K562 (cell line): ENCODE results near the gene ZNF548. TPM values are rescaled to one million over a fixed set of nuclear protein-coding genes. Genes with fewer than 3 reads are reported as not detected.

ENCODE experiments used
- ATAC-seq: fragments of 200-7000 bp; cut with Tn5 transposase; 3 replicates; pipeline ENCODE4 v1.9.1; 2020; ENCODE audit warnings: moderate library complexity
- BruUV-seq: library from RNA; stranded (reverse); fragments of 400-500 nt; replicated peaks from 2 replicates; lab custom pipeline; 2021; lab: Mats Ljungman, UMichigan
- CTCF ChIA-PET: fragments of 300-600 bp; formaldehyde crosslinking; extraction: SDS; loops from one replicate; lab custom pipeline; 2021; ENCODE audit warnings: low intra/inter-chr PET ratio; lab: Yijun Ruan, JAX
- POLR2A ChIA-PET: fragments of 300-600, 350-650 bp; sonication (Branson Sonifier 250); formaldehyde crosslinking; extraction: SDS; loops from one replicate; lab custom pipeline; 2021; ENCODE audit warnings: antibody characterized with exemption, inconsistent platforms; lab: Yijun Ruan, JAX
- DNase-seq, 4 experiments: peaks; one replicate each; pipeline versions ENCODE4 v3.0.0 to v3.0.0-alpha.2; 2011 to 2018; ENCODE audit warnings: low spot score in 3 of 4, mixed read lengths in 3 of 4; ENCODE audit errors: extremely low read depth in 1 of 4
- FAIRE-seq: peaks from 2 replicates; lab custom pipeline; 2011; peaks lifted over from hg19 to GRCh38; lab: Jason Lieb, UNC
- H2AFZ ChIP-seq: 2 replicates; pipeline ENCODE4 v1.6.0; 2011; ENCODE audit warnings: low read depth, low read length, control low read depth, inconsistent platforms
- H3K27ac ChIP-seq: fragments of 200-600 bp; 3 replicates; pipeline ENCODE4 v1.8.0; 2011; ENCODE audit warnings: low read depth, mild to moderate bottlenecking, control low read depth, inconsistent platforms, low read length, moderate library complexity, mixed read lengths; ENCODE audit errors: extremely low read depth
- H3K27me3 ChIP-seq, 2 experiments: fragments of 300-600 bp in 1 of 2; 2 replicates in 1 of 2; 3 replicates in 1 of 2; pipeline versions ENCODE4 v1.6.0 to v1.8.0; 2011; ENCODE audit warnings: inconsistent platforms in 2 of 2, low read length in 2 of 2, mild to moderate bottlenecking in 1 of 2, mixed read lengths in 1 of 2, moderate library complexity in 1 of 2; ENCODE audit not compliant: control insufficient read depth in 2 of 2, insufficient read depth in 2 of 2
- H3K36me3 ChIP-seq: fragments of 300-600 bp; 3 replicates; pipeline ENCODE4 v1.8.0; 2011; ENCODE audit warnings: mild to moderate bottlenecking, low read length, inconsistent platforms; ENCODE audit not compliant: control insufficient read depth, insufficient read depth
- H3K4me1 ChIP-seq, 2 experiments: fragments of 200-600 bp in 1 of 2; replicated peaks in 1 of 2; 2 replicates in 1 of 2; 3 replicates in 1 of 2; pipeline versions ENCODE4 v1.5.1 to v1.8.0; 2011; ENCODE audit warnings: inconsistent platforms in 2 of 2, low read length in 2 of 2, mild to moderate bottlenecking in 1 of 2, mixed read lengths in 1 of 2, moderate library complexity in 1 of 2; ENCODE audit not compliant: control insufficient read depth in 2 of 2, insufficient read depth in 2 of 2
- H3K4me2 ChIP-seq: 2 replicates; pipeline ENCODE4 v1.6.1; 2011; ENCODE audit warnings: low read length, control low read depth, inconsistent platforms, mixed read lengths; ENCODE audit not compliant: insufficient read depth
- H3K4me3 ChIP-seq: fragments of 200-600 bp; sonication (generic), shearing (Covaris generic); 2 replicates; pipeline ENCODE4 v1.5.1; 2016; ENCODE audit warnings: control low read depth, inconsistent platforms
- H3K79me2 ChIP-seq: fragments of 200-600 bp; 3 replicates; pipeline ENCODE4 v1.8.0; 2011; ENCODE audit warnings: low read length, inconsistent platforms; ENCODE audit not compliant: control insufficient read depth, insufficient read depth
- H3K9ac ChIP-seq, 2 experiments: 2 replicates each; pipeline versions ENCODE4 v1.6.0 to v1.6.1; 2011; ENCODE audit warnings: low read depth in 2 of 2, low read length in 2 of 2, control low read depth in 1 of 2, inconsistent platforms in 1 of 2, mild to moderate bottlenecking in 1 of 2, mixed read lengths in 1 of 2; ENCODE audit not compliant: insufficient read depth in 1 of 2
- H3K9me1 ChIP-seq: one replicate; pipeline ENCODE4 v1.6.0; 2011; ENCODE audit warnings: inconsistent platforms, mild to moderate bottlenecking, low read length, moderate library complexity; ENCODE audit not compliant: control insufficient read depth, insufficient read depth
- H3K9me3 ChIP-seq: replicated peaks from 2 replicates; pipeline ENCODE4 v1.5.1; 2011; ENCODE audit warnings: low read depth, low read length, inconsistent platforms; ENCODE audit not compliant: control insufficient read depth, insufficient read depth
- H4K20me1 ChIP-seq: replicated peaks from 2 replicates; pipeline ENCODE4 v1.6.1; 2011; ENCODE audit warnings: low read length, inconsistent platforms, mixed read lengths; ENCODE audit not compliant: control insufficient read depth, insufficient read depth
- CAMTA2 ChIP-seq: fragments of 250-450 bp; sonication (Bioruptor Pico); conservative IDR thresholded peaks from 2 replicates; pipeline ENCODE4 v1.5.1; 2022
- CBX2 ChIP-seq: fragments of 200-600 bp; sonication (generic); IDR thresholded peaks from one replicate; pipeline ENCODE4 v1.6.1; 2012; ENCODE audit warnings: mild to moderate bottlenecking, low read length, inconsistent platforms; ENCODE audit not compliant: insufficient read depth, poor library complexity, severe bottlenecking
- CREB3L1 ChIP-seq: fragments of 450-650 bp; IDR thresholded peaks from 2 replicates; pipeline ENCODE4 v1.6.1; 2014; ENCODE audit warnings: low read depth, mild to moderate bottlenecking, moderate library complexity, borderline replicate concordance
- ELF1 ChIP-seq: fragments of 200-800 bp; sonication (Bioruptor generic); IDR thresholded peaks from 2 replicates; pipeline ENCODE4 v1.6.1; 2016; ENCODE audit warnings: missing genetic modification characterization, missing compliant biosample characterization
- HDAC1 ChIP-seq, 2 experiments: fragments of 450-650 bp; IDR thresholded peaks; 2 replicates each; pipeline ENCODE4 v1.6.1; 2016 to 2017; ENCODE audit warnings: inconsistent platforms in 1 of 2, mild to moderate bottlenecking in 1 of 2, moderate library complexity in 1 of 2
- MAX ChIP-seq: sonication (generic); formaldehyde crosslinking; IDR thresholded peaks from 2 replicates; pipeline ENCODE4 v1.9.0; 2022; ENCODE audit warnings: mild to moderate bottlenecking, missing genetic modification reagents
- WGBS: fragments of 100-300 bp; shearing (Covaris generic); methylation state at CpG from one replicate; pipeline ENCODE4 v1.1.6; 2016; ENCODE audit warnings: low coverage, mixed read lengths; ENCODE audit not compliant: insufficient coverage; ENCODE audit errors: missing lambda C conversion rate; 5-methylcytosine and 5-hydroxymethylcytosine counted together
- in situ Hi-C: fragments of 300-500 bp; cut with MboI; formaldehyde crosslinking; loops from 4 replicates; pipeline ENCODE4 v1.15.0; 2018; ENCODE audit warnings: inconsistent platforms, mixed read lengths
- intact Hi-C: fragments of 100-400 bp; cut with micrococcal nuclease; formaldehyde crosslinking; loops from 2 replicates; pipeline ENCODE4 v1.14.2; 2022
- polyA plus RNA-seq, 8 experiments: library from polyadenylated mRNA; depleted of rRNA in 4 of 8; stranded (reverse) in 5 of 8; unstranded in 3 of 8; fragments of >200 nt; fragmentation: Nextera tagmentation in 2 of 8; fragmentation: Illumina TruSeq in 1 of 8; extraction: Ambion mirVana in 2 of 8; extraction: Trizol in 1 of 8; gene quantifications; 2 replicates each; pipeline versions ENCODE4 v1.2.1 to v1.2.3, GENCODE V29; 2011 to 2014; ENCODE audit warnings: inconsistent platforms in 1 of 8, missing spikeins in 1 of 8
- total RNA-seq, 7 experiments: library from RNA; depleted of rRNA in 6 of 7; stranded (reverse); fragments of >200 nt in 6 of 7; fragmentation: Illumina TruSeq in 2 of 7; extraction: Trizol in 2 of 7; gene quantifications; 2 replicates each; pipeline versions ENCODE4 v1.2.1 to v1.2.3, GENCODE V29; 2011 to 2021; ENCODE audit warnings: low replicate concordance in 1 of 7

ZNF548 gene
- total and polyA plus RNA-seq, 9 of the 15 experiments (the other 6 are each of a cell fraction or from before 2014, with no cell fraction given): 1.5 to 8.7 (median 4.5) TPM

- intact Hi-C loops (no loop called here), in situ Hi-C loops (no loop called here)
- no peak overlapping the region for H3K4me2 ChIP-seq
- H4K20me1 ChIP-seq: 0 out of 2 replicates have a peak, but pooled peaks cover 8% of the 10 kb centered on the region
- ChIA-PET CTCF (no interaction called here), POLR2A (no interaction called here)
- peaks cover 5 to 9% of the 10 kb centered on the region in 2 experiments; a peak in 3 of 5 replicates for H3K4me1 ChIP-seq
- DNase-seq (no peak), ATAC-seq (no peak), FAIRE-seq (no peak)
- H3K9me1 ChIP-seq: no peaks in the 10 kb centered on the region
- no peaks in the 10 kb centered on the region for H3K27me3 ChIP-seq
- TF ChIP-seq CAMTA2 (no peak), CBX2 (no peak), ELF1 (tag) (no peak), CREB3L1 (no peak), MAX (CRISPR knock-in tag) (no peak), HDAC1 (IDR thresholded peaks at IDR 0.05) (no peak)
- peaks cover 23% of the 10 kb centered on the region; the same call in 2 of the 3 replicates for H3K36me3 ChIP-seq
- 92% methylated on average over 4 of the region's 4 CpGs for WGBS
- BruUV-seq: no TSS peak
- H3K9me3 ChIP-seq: peaks cover 5% of the 10 kb centered on the region
- H3K27ac ChIP-seq: no peak overlapping the region
- H3K9ac ChIP-seq: no peak overlapping the region
- H2AFZ ChIP-seq: no peak overlapping the region
- no peak overlapping the region for H3K4me3 ChIP-seq
- H3K79me2 ChIP-seq: peaks cover 61% of the 10 kb centered on the region
Measured at GRCh38 chr19:57437931-57438330, 48.3 kb downstream of the ZNF548 start.
